Coronary artery (tissue), 2 donors: ENCODE measurements around the gene MLLT3.

Experiments used
- DNase-seq: peaks from one replicate; pipeline ENCODE4 v3.0.0-alpha.2; 2017; ENCODE audit warnings: low spot score
- H3K27ac ChIP-seq, 2 donors: fragments of 200-600 bp; sonication (generic); one replicate each; pipeline ENCODE4 v1.5.1; 2016 to 2019
- H3K4me3 ChIP-seq: fragments of 200-600 bp; sonication (generic); 2 replicates; pipeline ENCODE4 v1.5.1; 2016; ENCODE audit warnings: mild to moderate bottlenecking, moderate library complexity
- CTCF ChIP-seq: fragments of 200-600 bp; sonication (generic); IDR thresholded peaks from one replicate; pipeline ENCODE4 v1.5.1; 2019; ENCODE audit warnings: antibody characterized with exemption

MLLT3 gene

GRCh38 chr9:20486552-20486951 is 135.7 kb downstream of the MLLT3 start:
- H3K4me3 ChIP-seq: no peak overlapping the region
- no peak for TF ChIP-seq CTCF
- DNase-seq: no peak
- no peak overlapping the region for H3K27ac ChIP-seq

DNA sequence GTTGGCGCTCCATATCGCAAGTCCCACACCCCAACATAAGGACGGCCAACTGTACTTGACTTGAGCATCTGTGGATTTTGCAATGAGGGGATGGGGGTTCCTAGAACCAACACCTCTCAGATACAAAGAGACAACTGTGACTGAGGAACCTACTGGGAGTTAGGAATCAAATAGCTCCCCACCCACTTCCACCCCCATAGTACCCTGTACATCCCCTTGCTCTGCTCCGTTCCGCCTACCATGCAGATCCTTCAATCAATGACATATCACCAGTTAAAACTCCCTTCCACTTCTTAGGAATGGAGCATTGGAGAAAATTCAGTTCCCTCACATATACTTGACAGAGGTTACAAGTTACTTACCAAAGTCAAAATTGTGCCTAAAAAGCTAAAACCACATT is 140.9 kb downstream of the MLLT3 start:
- no peak for TF ChIP-seq CTCF
- DNase-seq: no peak
- no peak overlapping the region for H3K4me3 ChIP-seq
- no peak overlapping the region for H3K27ac ChIP-seq

- no peak for TF ChIP-seq CTCF
- H3K27ac ChIP-seq: no peak overlapping the region
- no peak overlapping the region for H3K4me3 ChIP-seq
- DNase-seq: no peak
Observed at GRCh38 chr9:20480249-20480648, 142.1 kb downstream of the MLLT3 start.

GRCh38 chr9:20479419-20480155 is 142.7 kb downstream of the MLLT3 start:
- TF ChIP-seq CTCF: no peak
- DNase-seq: no peak
- Histone ChIP-seq H3K27ac (no peak overlapping the region), H3K4me3 (no peak overlapping the region)

DNA sequence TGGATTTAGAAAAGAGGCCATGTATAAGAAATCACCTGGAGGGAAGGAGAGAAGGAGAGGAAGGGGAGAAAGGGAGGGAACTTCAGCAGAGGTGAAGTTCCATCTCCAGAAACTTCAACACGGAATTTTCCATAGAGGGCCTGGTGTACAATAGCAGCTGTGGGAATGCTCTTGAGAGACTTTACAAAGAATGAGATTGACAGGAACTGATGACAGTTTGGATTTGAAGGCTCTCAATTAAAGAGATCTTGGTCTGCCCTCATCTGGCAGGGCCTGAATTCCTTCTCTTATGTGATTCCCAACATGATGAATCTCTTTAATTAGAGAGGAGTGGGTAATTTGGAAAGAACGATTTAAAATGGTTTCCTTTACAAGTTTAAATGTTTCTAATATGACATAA is 143.5 kb downstream of the MLLT3 start:
- no peak for TF ChIP-seq CTCF
- Histone ChIP-seq H3K4me3 (no peak overlapping the region), H3K27ac (no peak overlapping the region)
- no peak for DNase-seq

- no peak for DNase-seq
- no peak for TF ChIP-seq CTCF
- Histone ChIP-seq H3K27ac (no peak overlapping the region), H3K4me3 (no peak overlapping the region)
Observed at GRCh38 chr9:20477940-20478620, 144.2 kb downstream of the MLLT3 start.

DNA sequence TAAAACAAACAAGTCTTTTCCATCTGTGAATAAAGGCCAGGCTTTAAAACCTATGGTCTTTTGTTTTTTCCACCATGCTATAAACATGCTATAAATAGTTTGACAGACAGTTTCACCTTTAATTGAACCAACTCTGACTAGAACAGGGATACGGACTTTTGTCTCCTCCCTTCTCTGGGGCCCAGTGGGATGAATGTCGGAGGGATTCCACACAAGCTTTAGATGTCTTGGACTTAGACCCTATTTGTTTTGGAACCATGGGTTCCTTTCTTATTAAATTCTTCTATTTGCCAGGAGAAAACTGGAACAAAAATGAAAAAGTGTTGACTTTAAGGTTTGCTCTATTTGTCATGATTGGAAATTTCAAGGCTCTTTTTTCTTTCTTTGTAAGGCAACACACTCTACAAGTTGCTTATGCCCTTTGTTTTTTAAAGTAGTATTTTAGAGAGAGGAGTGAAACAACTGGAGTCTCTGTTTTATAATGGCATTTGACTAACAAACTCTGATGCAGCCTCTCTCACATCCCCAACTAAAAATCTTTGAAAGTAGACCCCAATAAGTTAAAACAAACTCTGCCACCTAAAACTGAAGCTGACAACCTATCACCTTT is 145.3 kb downstream of the MLLT3 start:
- TF ChIP-seq CTCF: no peak
- H3K27ac ChIP-seq: no peak overlapping the region
- DNase-seq: no peak
- H3K4me3 ChIP-seq: no peak overlapping the region
